Measurements from ENCODE around the gene WDR6.

The WDR6 gene

GRCh38 chr3:48990636-48991469, 16.3 kb upstream of the WDR6 start:
- peak overlapping the region; percentile 96 for H2AFZ ChIP-seq (ENCODE audit: low read depth, low read length)
- H3K14ac ChIP-seq (ENCODE audit: low read length in 2 of 2) = peak overlapping the region in 1 of 2 experiments; percentile 82
- H2BK120ac ChIP-seq (ENCODE audit: low read depth, low read length) = peak overlapping the region; percentile 51
- H2BK5ac ChIP-seq (ENCODE audit: low read depth, low read length, poor library complexity, severe bottlenecking) = no peak overlapping the region
- H3K27ac ChIP-seq (ENCODE audit: low read length, poor library complexity, severe bottlenecking) = no peak overlapping the region
- peak overlapping the region; percentile 64 to 95 for H3K18ac ChIP-seq (ENCODE audit: low read depth in 1 of 2, low read length in 2 of 2)
- H3K4ac ChIP-seq (ENCODE audit: low read depth in 1 of 2, low read length in 2 of 2) = peak overlapping the region; percentile 46 to 87
- H3K4me3 ChIP-seq (ENCODE audit: insufficient read depth in 1 of 2, low read depth in 1 of 2, low read length in 2 of 2) = peak overlapping the region; percentile 87 to 92
- peak overlapping the region; percentile 98 for H3K9ac ChIP-seq (ENCODE audit: low read length)
- peak; percentile 47 for DNase-seq
- peak overlapping the region; percentile 52 to 57 for H3K23ac ChIP-seq (ENCODE audit: low read length in 2 of 2)
- H2BK12ac ChIP-seq (ENCODE audit: low read length in 2 of 2) = no peak overlapping the region
- H3K36me3 ChIP-seq (ENCODE audit: control insufficient read depth in 1 of 2, insufficient read depth in 2 of 2, low read depth in 1 of 2, low read length in 2 of 2) = peaks cover 20 to 22% of the 10 kb centered on the region in 2 experiments
- no peaks in the 10 kb centered on the region for H3K27me3 ChIP-seq (ENCODE audit: control insufficient read depth in 1 of 2, insufficient read depth in 1 of 2, low read length in 2 of 2)
- H2AK5ac ChIP-seq (ENCODE audit: low read length, severe bottlenecking) = no peak overlapping the region
- H3K4me2 ChIP-seq (ENCODE audit: low read length, poor library complexity, severe bottlenecking) = peak overlapping the region; percentile 97
- H4K8ac ChIP-seq (ENCODE audit: low read length) = peak overlapping the region; percentile 93
- peak overlapping the region; percentile 60 for H2BK15ac ChIP-seq (ENCODE audit: low read depth, poor library complexity, severe bottlenecking)
- WGBS = 15% methylated on average over 40 of the region's 40 CpGs
- H3K4me1 ChIP-seq (ENCODE audit: control insufficient read depth, insufficient read depth, low read depth, low read length) = peaks cover 23% of the 10 kb centered on the region
- H3K9me3 ChIP-seq (ENCODE audit: control insufficient read depth, low read length) = no peaks in the 10 kb centered on the region
- H3K79me1 ChIP-seq (replicated peaks; ENCODE audit: low read length, poor library complexity, severe bottlenecking) = peaks cover 28% of the 10 kb centered on the region
- peak overlapping the region; percentile 90 for H4K91ac ChIP-seq (ENCODE audit: low read length)

GRCh38 chr3:48991851-48992545, 15.2 kb upstream of the WDR6 start:
- H3K4me3 ChIP-seq (ENCODE audit: insufficient read depth in 1 of 2, low read depth in 1 of 2, low read length in 2 of 2) = peak overlapping the region in 1 of 2 experiments; percentile 92
- H2AFZ ChIP-seq (ENCODE audit: low read depth, low read length) = no peak overlapping the region
- H3K18ac ChIP-seq (ENCODE audit: low read depth in 1 of 2, low read length in 2 of 2) = no peak overlapping the region
- no peaks in the 10 kb centered on the region for H3K9me3 ChIP-seq (ENCODE audit: control insufficient read depth, low read length)
- no peak overlapping the region for H3K23ac ChIP-seq (ENCODE audit: low read length in 2 of 2)
- H3K27ac ChIP-seq (ENCODE audit: low read length, poor library complexity, severe bottlenecking) = no peak overlapping the region
- H3K4ac ChIP-seq (ENCODE audit: low read depth in 1 of 2, low read length in 2 of 2) = peak overlapping the region in 1 of 2 experiments; percentile 75
- 98% methylated on average over 4 of the region's 5 CpGs for WGBS
- no peak overlapping the region for H2BK15ac ChIP-seq (ENCODE audit: low read depth, poor library complexity, severe bottlenecking)
- peak overlapping the region in 1 of 2 experiments; percentile 6 for H3K14ac ChIP-seq (ENCODE audit: low read length in 2 of 2)
- H3K79me1 ChIP-seq (replicated peaks; ENCODE audit: low read length, poor library complexity, severe bottlenecking) = peaks cover 31% of the 10 kb centered on the region
- H3K4me2 ChIP-seq (ENCODE audit: low read length, poor library complexity, severe bottlenecking) = no peak overlapping the region
- H2BK5ac ChIP-seq (ENCODE audit: low read depth, low read length, poor library complexity, severe bottlenecking) = no peak overlapping the region
- H3K9ac ChIP-seq (ENCODE audit: low read length) = peak overlapping the region; percentile 98
- H3K36me3 ChIP-seq (ENCODE audit: control insufficient read depth in 1 of 2, insufficient read depth in 2 of 2, low read depth in 1 of 2, low read length in 2 of 2) = peaks cover 16 to 18% of the 10 kb centered on the region in 2 experiments
- H4K91ac ChIP-seq (ENCODE audit: low read length) = peak overlapping the region; percentile 54
- H2BK120ac ChIP-seq (ENCODE audit: low read depth, low read length) = no peak overlapping the region
- H4K8ac ChIP-seq (ENCODE audit: low read length) = no peak overlapping the region
- H2AK5ac ChIP-seq (ENCODE audit: low read length, severe bottlenecking) = peak overlapping the region; percentile 11
- peak; percentile 6 for DNase-seq
- no peaks in the 10 kb centered on the region for H3K27me3 ChIP-seq (ENCODE audit: control insufficient read depth in 1 of 2, insufficient read depth in 1 of 2, low read length in 2 of 2)
- no peak overlapping the region for H2BK12ac ChIP-seq (ENCODE audit: low read length in 2 of 2)
- H3K4me1 ChIP-seq (ENCODE audit: control insufficient read depth, insufficient read depth, low read depth, low read length) = peaks cover 23% of the 10 kb centered on the region

GRCh38 chr3:48993834-48994233, 13.4 kb upstream of the WDR6 start:
- Histone ChIP-seq H3K4me2 (ENCODE audit: low read length, poor library complexity, severe bottlenecking) (no peak overlapping the region), H3K4me3 (ENCODE audit: insufficient read depth in 1 of 2, low read depth in 1 of 2, low read length in 2 of 2) (no peak overlapping the region), H4K8ac (ENCODE audit: low read length) (no peak overlapping the region), H4K91ac (ENCODE audit: low read length) (no peak overlapping the region), H3K79me1 (replicated peaks; ENCODE audit: low read length, poor library complexity, severe bottlenecking) (peaks cover 40% of the 10 kb centered on the region), H2BK120ac (ENCODE audit: low read depth, low read length) (no peak overlapping the region), H2BK12ac (ENCODE audit: low read length in 2 of 2) (no peak overlapping the region), H3K9me3 (ENCODE audit: control insufficient read depth, low read length) (no peaks in the 10 kb centered on the region), H3K18ac (ENCODE audit: low read depth in 1 of 2, low read length in 2 of 2) (no peak overlapping the region), H3K27ac (ENCODE audit: low read length, poor library complexity, severe bottlenecking) (no peak overlapping the region), H3K14ac (ENCODE audit: low read length in 2 of 2) (no peak overlapping the region), H3K27me3 (ENCODE audit: control insufficient read depth in 1 of 2, insufficient read depth in 1 of 2, low read length in 2 of 2) (no peaks in the 10 kb centered on the region), H2BK5ac (ENCODE audit: low read depth, low read length, poor library complexity, severe bottlenecking) (no peak overlapping the region), H3K23ac (ENCODE audit: low read length in 2 of 2) (no peak overlapping the region), H2AFZ (ENCODE audit: low read depth, low read length) (no peak overlapping the region), H2BK15ac (ENCODE audit: low read depth, poor library complexity, severe bottlenecking) (no peak overlapping the region), H3K9ac (ENCODE audit: low read length) (no peak overlapping the region), H3K4me1 (ENCODE audit: control insufficient read depth, insufficient read depth, low read depth, low read length) (peaks cover 26% of the 10 kb centered on the region), H3K36me3 (ENCODE audit: control insufficient read depth in 1 of 2, insufficient read depth in 2 of 2, low read depth in 1 of 2, low read length in 2 of 2) (peaks cover 16 to 25% of the 10 kb centered on the region in 2 experiments), H2AK5ac (ENCODE audit: low read length, severe bottlenecking) (no peak overlapping the region), H3K4ac (ENCODE audit: low read depth in 1 of 2, low read length in 2 of 2) (no peak overlapping the region)
- no peak for DNase-seq

- Histone ChIP-seq H2BK12ac (ENCODE audit: low read length in 2 of 2) (no peak overlapping the region), H3K9ac (ENCODE audit: low read length) (no peak overlapping the region), H4K91ac (ENCODE audit: low read length) (no peak overlapping the region), H3K18ac (ENCODE audit: low read depth in 1 of 2, low read length in 2 of 2) (no peak overlapping the region), H3K14ac (ENCODE audit: low read length in 2 of 2) (no peak overlapping the region), H3K79me1 (replicated peaks; ENCODE audit: low read length, poor library complexity, severe bottlenecking) (peaks cover 28% of the 10 kb centered on the region), H3K9me3 (ENCODE audit: control insufficient read depth, low read length) (no peaks in the 10 kb centered on the region), H3K4ac (ENCODE audit: low read depth in 1 of 2, low read length in 2 of 2) (no peak overlapping the region), H2BK120ac (ENCODE audit: low read depth, low read length) (no peak overlapping the region), H3K36me3 (ENCODE audit: control insufficient read depth in 1 of 2, insufficient read depth in 2 of 2, low read depth in 1 of 2, low read length in 2 of 2) (peaks cover 16 to 26% of the 10 kb centered on the region in 2 experiments), H2BK5ac (ENCODE audit: low read depth, low read length, poor library complexity, severe bottlenecking) (no peak overlapping the region), H3K27ac (ENCODE audit: low read length, poor library complexity, severe bottlenecking) (no peak overlapping the region), H3K4me3 (ENCODE audit: insufficient read depth in 1 of 2, low read depth in 1 of 2, low read length in 2 of 2) (no peak overlapping the region), H3K23ac (ENCODE audit: low read length in 2 of 2) (no peak overlapping the region), H2AFZ (ENCODE audit: low read depth, low read length) (no peak overlapping the region), H3K4me1 (ENCODE audit: control insufficient read depth, insufficient read depth, low read depth, low read length) (peaks cover 12% of the 10 kb centered on the region), H2BK15ac (ENCODE audit: low read depth, poor library complexity, severe bottlenecking) (no peak overlapping the region), H3K27me3 (ENCODE audit: control insufficient read depth in 1 of 2, insufficient read depth in 1 of 2, low read length in 2 of 2) (no peaks in the 10 kb centered on the region), H2AK5ac (ENCODE audit: low read length, severe bottlenecking) (no peak overlapping the region), H3K4me2 (ENCODE audit: low read length, poor library complexity, severe bottlenecking) (no peak overlapping the region), H4K8ac (ENCODE audit: low read length) (no peak overlapping the region)
- no peak for DNase-seq
- WGBS = 98% methylated on average over 8 of the region's 8 CpGs
These were observed 10.6 kb upstream of the WDR6 start for GRCh38 chr3:48996640-48997039.
